Fibroblast of the aortic adventitia (primary cell): ENCODE results near the gene PLPPR3. TPM values are rescaled to one million over a fixed set of nuclear protein-coding genes. Genes with fewer than 3 reads are reported as not detected.
"Not testable (repeated sequence)": the region's sequence is repeated elsewhere in the genome, so short reads cannot be mapped to it uniquely, and the experiment has no call there.

Experiments
- DNase-seq: peaks from one replicate; pipeline ENCODE4 v3.0.0-alpha.2; 2010; ENCODE audit warnings: low read depth
- H3K4me3 ChIP-seq: 2 replicates; pipeline ENCODE4 v1.5.1; 2011; ENCODE audit warnings: low read depth, mild to moderate bottlenecking, control low read depth, low read length, moderate library complexity
- total RNA-seq: library from RNA; depleted of rRNA; stranded (reverse); fragments of >200 nt; gene quantifications from 2 replicates; pipeline ENCODE4 v1.2.3, GENCODE V29; 2012; ENCODE audit warnings: low replicate concordance
- TF ChIP-seq, protein P1 (sequence below): IDR thresholded peaks from 2 replicates; pipeline ENCODE4 v1.5.1; 2011; ENCODE audit warnings: mild to moderate bottlenecking, low read length, control low read depth, inconsistent platforms; ENCODE audit not compliant: insufficient read depth

PLPPR3 gene
- total RNA-seq, 1 donor: 0.18 TPM

DNA sequence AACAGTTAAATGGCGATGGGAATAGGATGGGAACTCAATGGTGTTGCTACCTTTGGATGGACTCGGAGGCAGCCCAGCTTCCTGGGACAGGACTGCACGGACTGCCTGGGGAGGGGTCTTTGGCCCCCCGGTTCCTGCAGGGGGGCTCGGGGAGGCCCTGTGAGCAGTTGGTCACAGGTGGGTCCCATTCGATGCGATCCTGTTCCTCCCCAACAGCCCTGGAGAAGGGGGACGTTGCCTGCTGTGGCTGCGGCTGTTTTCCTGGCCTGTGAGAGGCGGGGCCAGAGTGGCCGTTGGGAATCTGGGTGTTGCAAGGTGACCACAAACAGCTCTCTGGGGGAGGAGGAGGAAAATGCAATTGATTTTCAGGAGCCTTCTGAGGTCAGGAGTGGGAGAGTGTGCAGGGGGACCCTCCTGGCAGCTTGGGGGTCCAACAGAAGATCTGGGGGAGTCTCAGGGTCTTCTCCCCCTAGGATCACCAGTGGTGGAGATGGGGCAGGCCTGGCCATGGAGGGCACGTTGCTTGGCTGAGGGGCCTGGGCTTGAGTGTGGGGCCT is 1.9 kb upstream of the PLPPR3 start:
- H3K4me3 ChIP-seq: no peak overlapping the region
- TF ChIP-seq, protein P1, sequence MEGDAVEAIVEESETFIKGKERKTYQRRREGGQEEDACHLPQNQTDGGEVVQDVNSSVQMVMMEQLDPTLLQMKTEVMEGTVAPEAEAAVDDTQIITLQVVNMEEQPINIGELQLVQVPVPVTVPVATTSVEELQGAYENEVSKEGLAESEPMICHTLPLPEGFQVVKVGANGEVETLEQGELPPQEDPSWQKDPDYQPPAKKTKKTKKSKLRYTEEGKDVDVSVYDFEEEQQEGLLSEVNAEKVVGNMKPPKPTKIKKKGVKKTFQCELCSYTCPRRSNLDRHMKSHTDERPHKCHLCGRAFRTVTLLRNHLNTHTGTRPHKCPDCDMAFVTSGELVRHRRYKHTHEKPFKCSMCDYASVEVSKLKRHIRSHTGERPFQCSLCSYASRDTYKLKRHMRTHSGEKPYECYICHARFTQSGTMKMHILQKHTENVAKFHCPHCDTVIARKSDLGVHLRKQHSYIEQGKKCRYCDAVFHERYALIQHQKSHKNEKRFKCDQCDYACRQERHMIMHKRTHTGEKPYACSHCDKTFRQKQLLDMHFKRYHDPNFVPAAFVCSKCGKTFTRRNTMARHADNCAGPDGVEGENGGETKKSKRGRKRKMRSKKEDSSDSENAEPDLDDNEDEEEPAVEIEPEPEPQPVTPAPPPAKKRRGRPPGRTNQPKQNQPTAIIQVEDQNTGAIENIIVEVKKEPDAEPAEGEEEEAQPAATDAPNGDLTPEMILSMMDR: no peak
- DNase-seq: no peak

DNA sequence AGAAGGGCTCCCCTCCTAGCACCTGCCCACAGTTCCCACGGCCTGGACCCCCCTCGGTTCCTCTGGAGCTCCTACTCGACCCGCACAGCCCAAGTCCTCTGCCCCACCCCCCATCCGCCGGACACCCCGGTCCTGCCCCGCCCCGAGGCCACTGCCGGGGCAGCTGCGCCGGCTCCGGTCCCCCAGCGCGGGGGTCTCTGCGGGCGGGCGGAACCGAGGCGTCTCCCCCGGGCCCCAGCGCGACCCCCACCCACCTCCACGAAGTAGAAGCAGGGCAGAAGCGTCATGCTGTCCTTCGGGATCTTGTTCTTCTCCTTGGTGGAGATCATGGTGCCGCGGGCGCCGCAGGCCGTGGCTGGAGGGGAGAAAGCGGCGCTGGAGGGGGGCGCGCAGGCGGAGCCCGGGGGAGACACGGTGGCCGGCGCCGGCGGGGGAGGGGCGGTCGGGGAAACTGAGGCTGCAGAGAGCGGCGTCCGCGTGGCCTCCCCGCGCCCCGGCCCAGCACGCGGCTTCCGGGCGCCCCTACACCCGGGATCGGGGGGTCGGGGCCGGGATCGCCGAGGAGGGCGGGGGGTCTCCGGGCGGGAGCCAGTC is 427 bp downstream of the PLPPR3 start:
- TF ChIP-seq, protein P1: no peak
- H3K4me3 ChIP-seq: peak overlapping the region; percentile 13
- no peak for DNase-seq

DNA sequence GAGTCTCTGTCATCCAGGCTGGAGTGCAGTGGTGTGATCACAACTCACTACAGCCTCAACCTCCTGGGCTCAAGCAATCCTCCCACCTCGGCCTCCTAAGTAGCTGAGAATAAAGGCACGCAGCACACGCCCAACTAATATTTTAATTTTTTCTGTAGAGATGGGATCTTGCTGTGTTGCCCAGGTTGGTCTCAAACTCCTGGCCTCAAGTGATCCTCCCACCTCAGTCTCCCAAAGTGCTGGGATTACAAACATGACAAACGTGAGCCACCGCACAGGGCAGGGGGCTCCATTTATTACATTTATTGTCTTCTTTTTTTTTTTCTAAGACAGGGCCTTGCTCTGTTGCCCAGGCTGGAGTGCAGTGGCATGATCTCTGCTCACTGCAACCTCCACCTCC is 1.5 kb downstream of the PLPPR3 start:
- DNase-seq, H3K4me3 ChIP-seq: not testable (repeated sequence)

DNA sequence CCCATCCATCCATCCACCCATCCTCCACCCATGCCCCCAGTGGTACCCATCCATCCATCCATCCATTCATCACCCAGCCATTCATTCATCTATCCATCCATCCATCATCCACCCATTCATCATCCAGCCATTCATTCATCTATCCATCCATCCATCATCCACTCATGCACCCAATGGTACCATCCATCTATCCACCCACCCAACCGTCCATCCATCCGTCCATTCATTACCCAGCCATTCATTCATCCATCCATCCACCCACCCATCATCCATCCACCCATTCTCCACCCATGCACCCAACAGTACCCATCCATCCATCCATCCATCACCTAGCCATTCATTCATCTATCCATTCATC is 5.3 kb downstream of the PLPPR3 start:
- DNase-seq: no peak
- H3K4me3 ChIP-seq: no peak overlapping the region
- TF ChIP-seq, protein P1: no peak

DNA sequence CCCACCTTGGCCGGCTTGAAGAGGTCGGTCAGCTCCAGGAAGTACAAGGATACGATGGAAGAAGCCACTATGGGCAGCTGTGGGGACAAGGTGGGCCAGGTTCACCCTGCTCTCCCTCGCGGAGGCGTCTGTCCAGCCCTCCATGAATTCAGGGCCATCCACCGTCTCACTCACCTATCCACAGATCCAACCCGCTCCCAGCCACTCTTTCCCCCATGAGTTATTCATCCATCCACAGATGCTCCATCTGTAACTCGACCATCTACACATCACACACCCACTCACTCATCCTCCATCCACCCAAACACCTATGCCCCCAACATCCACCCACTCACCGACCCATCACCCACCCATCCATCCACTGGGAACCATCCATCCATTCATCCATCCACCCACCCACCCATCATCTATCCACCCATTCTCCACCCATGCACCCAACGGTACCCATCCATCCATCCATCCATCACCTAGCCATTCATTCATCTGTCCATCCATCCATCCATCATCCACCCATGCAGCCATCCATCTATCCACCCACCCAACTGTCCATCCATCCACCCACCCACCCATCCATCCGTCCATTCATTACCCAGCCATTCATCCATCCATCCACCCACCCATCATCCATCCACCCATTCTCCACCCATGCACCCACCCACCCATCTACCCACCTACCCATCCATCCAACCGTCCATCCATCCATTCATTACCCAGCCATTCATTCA is 5.8 kb downstream of the PLPPR3 start:
- TF ChIP-seq, protein P1: no peak
- no peak for DNase-seq
- no peak overlapping the region for H3K4me3 ChIP-seq

DNA sequence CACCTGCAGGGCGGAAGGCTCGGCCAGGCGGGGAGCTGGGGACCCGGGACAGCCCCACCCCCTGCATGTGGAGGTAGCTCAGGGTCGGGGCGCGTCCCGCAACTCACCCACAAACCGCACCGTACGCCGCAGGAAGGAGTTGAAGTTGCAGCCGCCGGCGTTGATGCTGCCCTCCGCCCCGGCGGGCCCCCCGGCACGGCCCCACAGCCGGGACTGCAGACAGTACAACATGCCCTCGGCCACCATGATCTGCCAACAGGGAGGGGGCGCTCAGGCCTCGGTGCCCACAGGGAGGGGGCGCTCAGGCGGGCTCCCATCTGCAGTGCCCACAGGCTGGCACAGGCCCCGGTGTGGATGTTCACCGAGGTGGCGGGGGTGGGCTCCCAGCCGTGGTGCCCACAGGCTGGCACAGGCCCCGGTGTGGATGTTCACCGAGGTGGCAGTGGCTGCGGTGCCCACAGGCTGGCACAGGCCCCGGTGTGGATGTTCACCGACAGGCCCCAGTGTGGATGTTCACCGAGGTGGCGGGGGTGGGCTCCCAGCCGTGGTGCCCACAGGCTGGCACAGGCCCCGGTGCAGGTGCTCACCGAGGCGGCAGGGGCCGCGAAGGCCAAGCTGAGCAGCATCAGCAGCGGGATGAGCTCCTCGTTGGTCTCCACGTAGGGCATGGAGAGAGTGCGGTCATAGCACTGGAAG is 6.5 kb downstream of the PLPPR3 start:
- no peak overlapping the region for H3K4me3 ChIP-seq
- TF ChIP-seq, protein P1: no peak
- no peak for DNase-seq
